H1 (cell line): ENCODE measurements around the gene CGNL1. TPM values are rescaled to one million over a fixed set of nuclear protein-coding genes. Genes with fewer than 3 reads are reported as not detected.
A peak's percentile ranks its signal among the peaks of the same experiment; 100 is the strongest.

ENCODE experiments used
- CTCF ChIA-PET: fragments of 300-600 bp; sonication (Branson Sonifier 250); formaldehyde crosslinking; loops from one replicate; lab custom pipeline; 2021; ENCODE audit not compliant: partially characterized antibody; lab: Charles Lee
- POLR2A ChIA-PET: fragments of 300-600 bp; sonication (Branson Sonifier 250); formaldehyde crosslinking; loops from one replicate; lab custom pipeline; 2021; ENCODE audit warnings: inconsistent platforms; ENCODE audit not compliant: partially characterized antibody; lab: Charles Lee
- DNase-seq, 2 experiments: peaks; one replicate each; pipeline versions ENCODE4 v3.0.0 to v3.0.0-alpha.2; 2010 to 2022; ENCODE audit warnings: low spot score in 2 of 2, low read depth in 1 of 2, mixed read lengths in 1 of 2
- FAIRE-seq: peaks from 2 replicates; lab custom pipeline; 2011; peaks lifted over from hg19 to GRCh38; lab: Jason Lieb, UNC
- H2AFZ ChIP-seq: 2 replicates; pipeline ENCODE4 v1.8.1; 2012; ENCODE audit warnings: low read length, inconsistent platforms
- H2AK5ac ChIP-seq: 2 replicates; pipeline ENCODE4 v1.6.1; 2013; ENCODE audit warnings: low read depth, low read length
- H2BK120ac ChIP-seq: replicated peaks from 2 replicates; pipeline ENCODE3; 2013; ENCODE audit warnings: low read depth, low read length, inconsistent platforms
- H2BK12ac ChIP-seq: 2 replicates; pipeline ENCODE4 v1.6.1; 2013; ENCODE audit warnings: low read depth, low read length
- H2BK15ac ChIP-seq: 2 replicates; pipeline ENCODE4 v1.6.1; 2013; ENCODE audit warnings: low read length
- H2BK20ac ChIP-seq: 2 replicates; pipeline ENCODE4 v1.6.1; 2013; ENCODE audit warnings: low read length
- H2BK5ac ChIP-seq: 2 replicates; pipeline ENCODE4 v1.6.1; 2013; ENCODE audit warnings: low read depth, low read length
- H3K14ac ChIP-seq: 2 replicates; pipeline ENCODE4 v1.6.1; 2013; ENCODE audit warnings: inconsistent platforms; ENCODE audit not compliant: insufficient read length
- H3K18ac ChIP-seq: 2 replicates; pipeline ENCODE4 v1.6.1; 2013; ENCODE audit warnings: low read length; ENCODE audit errors: extremely low read depth
- H3K23ac ChIP-seq: 2 replicates; pipeline ENCODE4 v1.6.1; 2013; ENCODE audit warnings: inconsistent platforms; ENCODE audit not compliant: insufficient read length
- H3K23me2 ChIP-seq: 2 replicates; pipeline ENCODE4 v1.6.1; 2013; ENCODE audit warnings: low read depth, low read length
- H3K27ac ChIP-seq: 2 replicates; pipeline ENCODE4 v1.6.1; 2011; ENCODE audit warnings: low read depth, low read length, inconsistent platforms
- H3K27me3 ChIP-seq, 4 experiments: replicated peaks in 1 of 4; 1 replicate in 1 of 4; 2 replicates in 3 of 4; pipeline versions ENCODE4 v1.6.1 to v1.8.1; 2011 to 2013; ENCODE audit warnings: low read length in 3 of 4, mild to moderate bottlenecking in 3 of 4, inconsistent platforms in 2 of 4, mixed read lengths in 2 of 4, moderate library complexity in 1 of 4; ENCODE audit not compliant: control insufficient read depth in 3 of 4, insufficient read depth in 3 of 4; ENCODE audit errors: extremely low read depth in 1 of 4
- H3K36me3 ChIP-seq, 4 experiments: 2 replicates each; pipeline versions ENCODE4 v1.6.1 to v1.8.1; 2011 to 2013; ENCODE audit warnings: mild to moderate bottlenecking in 4 of 4, low read length in 3 of 4, moderate library complexity in 2 of 4, control low read depth in 1 of 4, inconsistent platforms in 1 of 4; ENCODE audit not compliant: insufficient read depth in 4 of 4, control insufficient read depth in 2 of 4
- H3K4ac ChIP-seq: replicated peaks from 2 replicates; pipeline ENCODE3; 2013; ENCODE audit warnings: low read length, low read depth, mixed read lengths, inconsistent platforms; ENCODE audit not compliant: insufficient read length
- H3K4me1 ChIP-seq, 4 experiments: replicated peaks in 1 of 4; 1 replicate in 1 of 4; 2 replicates in 3 of 4; pipeline versions ENCODE4 v1.6.1 to v1.8.1; 2011 to 2013; ENCODE audit warnings: low read length in 3 of 4, inconsistent platforms in 2 of 4, mixed read lengths in 1 of 4; ENCODE audit not compliant: insufficient read depth in 4 of 4, control insufficient read depth in 3 of 4
- H3K4me2 ChIP-seq, 2 experiments: 2 replicates each; pipeline versions ENCODE4 v1.6.1 to v1.8.1; 2011 to 2013; ENCODE audit warnings: low read depth in 2 of 2, low read length in 2 of 2, control low read depth in 1 of 2, inconsistent platforms in 1 of 2, mild to moderate bottlenecking in 1 of 2; ENCODE audit not compliant: insufficient read depth in 1 of 2
- H3K4me3 ChIP-seq, 4 experiments: fragments of 200-600, 300-600 bp in 1 of 4; sonication (generic), shearing (Covaris generic), sonication (Bioruptor Twin) in 1 of 4; 2 replicates each; pipeline versions ENCODE4 v1.5.1 to v1.8.1; 2011 to 2016; ENCODE audit warnings: low read length in 4 of 4, low read depth in 3 of 4, control low read depth in 2 of 4, inconsistent platforms in 2 of 4, mild to moderate bottlenecking in 2 of 4, mixed read lengths in 1 of 4, moderate library complexity in 1 of 4; ENCODE audit not compliant: insufficient read depth in 2 of 4; ENCODE audit errors: extremely low read depth in 1 of 4
- H3K56ac ChIP-seq: replicated peaks from 2 replicates; pipeline ENCODE3; 2013; ENCODE audit warnings: low read depth, mild to moderate bottlenecking, mixed read lengths, low read length, inconsistent platforms; ENCODE audit not compliant: insufficient read length
- H3K79me1 ChIP-seq: 2 replicates; pipeline ENCODE4 v1.6.1; 2013; ENCODE audit warnings: low read depth, low read length, control low read depth
- H3K79me2 ChIP-seq, 2 experiments: 2 replicates each; pipeline versions ENCODE4 v1.6.1 to v1.8.1; 2012 to 2013; ENCODE audit warnings: low read length in 2 of 2, mild to moderate bottlenecking in 2 of 2, inconsistent platforms in 1 of 2; ENCODE audit not compliant: insufficient read depth in 2 of 2, control insufficient read depth in 1 of 2
- H3K9ac ChIP-seq, 4 experiments: replicated peaks in 1 of 4; 1 replicate in 1 of 4; 2 replicates in 3 of 4; pipeline versions ENCODE4 v1.6.1 to v1.8.1; 2011 to 2013; ENCODE audit warnings: low read depth in 3 of 4, low read length in 3 of 4, control low read depth in 2 of 4, mild to moderate bottlenecking in 2 of 4, moderate library complexity in 2 of 4, inconsistent platforms in 1 of 4; ENCODE audit errors: extremely low read depth in 1 of 4
- H3K9me3 ChIP-seq, 2 experiments: 2 replicates each; pipeline versions ENCODE4 v1.6.1 to v1.8.1; 2012 to 2013; ENCODE audit warnings: mild to moderate bottlenecking in 2 of 2, moderate library complexity in 2 of 2, control low read depth in 1 of 2, inconsistent platforms in 1 of 2, low read depth in 1 of 2, low read length in 1 of 2, mixed read lengths in 1 of 2; ENCODE audit not compliant: insufficient read depth in 2 of 2
- H4K20me1 ChIP-seq, 2 experiments: replicated peaks in 1 of 2; 2 replicates each; pipeline versions ENCODE3 to v1.8.1; 2011 to 2013; ENCODE audit warnings: inconsistent platforms in 2 of 2, low read length in 2 of 2, mild to moderate bottlenecking in 1 of 2; ENCODE audit not compliant: insufficient read depth in 2 of 2, control insufficient read depth in 1 of 2
- H4K5ac ChIP-seq: 2 replicates; pipeline ENCODE4 v1.6.1; 2013; ENCODE audit warnings: low read length, low read depth, mixed read lengths, inconsistent platforms; ENCODE audit not compliant: insufficient read length
- H4K8ac ChIP-seq: 2 replicates; pipeline ENCODE4 v1.8.0; 2013; ENCODE audit warnings: mild to moderate bottlenecking, moderate library complexity, low read length, inconsistent platforms; ENCODE audit not compliant: insufficient read depth; ENCODE audit errors: extremely low read depth
- H4K91ac ChIP-seq: replicated peaks from 2 replicates; pipeline ENCODE3; 2013; ENCODE audit warnings: low read length, mixed read lengths, inconsistent platforms; ENCODE audit not compliant: insufficient read length
- BACH1 ChIP-seq: IDR thresholded peaks from 2 replicates; pipeline ENCODE4 v1.6.1; 2012; ENCODE audit warnings: low read length, improper control_type of control experiment
- CHD1 ChIP-seq: IDR thresholded peaks from 2 replicates; pipeline ENCODE4 v1.6.1; 2012; ENCODE audit warnings: low read depth, low read length, improper control_type of control experiment
- CTBP2 ChIP-seq: IDR thresholded peaks from 2 replicates; pipeline ENCODE4 v1.7.0; 2011; ENCODE audit warnings: borderline replicate concordance, mild to moderate bottlenecking, moderate library complexity, mixed read lengths, low read length; ENCODE audit not compliant: insufficient read depth, insufficient read length
- GTF2F1 ChIP-seq: IDR thresholded peaks from 2 replicates; pipeline ENCODE4 v1.6.1; 2012; ENCODE audit warnings: low read depth, low read length, improper control_type of control experiment, borderline replicate concordance
- SIRT6 ChIP-seq: IDR thresholded peaks from one replicate; pipeline ENCODE4 v1.7.1; 2012; ENCODE audit warnings: low read length, inconsistent platforms
- SP2 ChIP-seq: IDR thresholded peaks from 2 replicates; pipeline ENCODE4 v1.6.1; 2012; ENCODE audit warnings: mild to moderate bottlenecking, low read length, inconsistent platforms
- TAF1 ChIP-seq: IDR thresholded peaks from 2 replicates; pipeline ENCODE4 v1.6.1; 2011; ENCODE audit warnings: mild to moderate bottlenecking, low read depth, low read length
- TEAD4 ChIP-seq: IDR thresholded peaks from 2 replicates; pipeline ENCODE4 v1.6.1; 2012; ENCODE audit warnings: low read depth, low read length, inconsistent platforms, mixed read lengths
- WGBS, 2 experiments: shearing (Covaris generic) in 1 of 2; methylation state at CpG; one replicate each; pipeline versions ENCODE4 v1.1.6 to v1.1.7; 2013 to 2015; ENCODE audit warnings: low lambda C conversion rate in 2 of 2, mixed read lengths in 2 of 2, inconsistent platforms in 1 of 2, low coverage in 1 of 2, missing lambda C conversion rate in 1 of 2; ENCODE audit not compliant: insufficient replicate concordance in 2 of 2, insufficient coverage in 1 of 2, insufficient read length in 1 of 2; ENCODE audit errors: extremely low coverage in 1 of 2, missing lambda C conversion rate in 1 of 2; 5-methylcytosine and 5-hydroxymethylcytosine counted together
- polyA plus RNA-seq, 7 experiments: library from polyadenylated mRNA; depleted of rRNA in 3 of 7; stranded (reverse) in 5 of 7; unstranded in 2 of 7; fragments of >200 nt in 5 of 7; fragments of 200-250 nt in 2 of 7; gene quantifications; 1 replicate in 5 of 7; 2 replicates in 1 of 7; 4 replicates in 1 of 7; pipeline versions ENCODE4 v1.2.1 to v1.2.3, GENCODE V29; 2011 to 2013; ENCODE audit warnings: missing spikeins in 2 of 7, mixed read lengths in 2 of 7
- total RNA-seq: library from RNA; stranded (reverse); fragmentation: NEBNext Ultra II Directional; extraction: Animal tissue kit (Norgen Biotek cat#: 25700); gene quantifications from 2 replicates; pipeline ENCODE4 v1.2.1, GENCODE V29; 2021
- TF ChIP-seq, protein P1 (sequence below), 3 experiments: IDR thresholded peaks; 1 replicate in 2 of 3; 2 replicates in 1 of 3; pipeline versions ENCODE4 v1.5.1 to v1.6.1; 2011; ENCODE audit warnings: low read length in 3 of 3, mild to moderate bottlenecking in 3 of 3, inconsistent platforms in 2 of 3, low read depth in 1 of 3, moderate library complexity in 1 of 3; ENCODE audit not compliant: insufficient read depth in 1 of 3; ENCODE audit errors: control extremely low read depth in 1 of 3

The CGNL1 gene
- total and polyA plus RNA-seq, 2 of the 8 experiments (the other 6 are each of a cell fraction or from before 2014, with no cell fraction given), result 21.8 to 75.6 TPM

DNA sequence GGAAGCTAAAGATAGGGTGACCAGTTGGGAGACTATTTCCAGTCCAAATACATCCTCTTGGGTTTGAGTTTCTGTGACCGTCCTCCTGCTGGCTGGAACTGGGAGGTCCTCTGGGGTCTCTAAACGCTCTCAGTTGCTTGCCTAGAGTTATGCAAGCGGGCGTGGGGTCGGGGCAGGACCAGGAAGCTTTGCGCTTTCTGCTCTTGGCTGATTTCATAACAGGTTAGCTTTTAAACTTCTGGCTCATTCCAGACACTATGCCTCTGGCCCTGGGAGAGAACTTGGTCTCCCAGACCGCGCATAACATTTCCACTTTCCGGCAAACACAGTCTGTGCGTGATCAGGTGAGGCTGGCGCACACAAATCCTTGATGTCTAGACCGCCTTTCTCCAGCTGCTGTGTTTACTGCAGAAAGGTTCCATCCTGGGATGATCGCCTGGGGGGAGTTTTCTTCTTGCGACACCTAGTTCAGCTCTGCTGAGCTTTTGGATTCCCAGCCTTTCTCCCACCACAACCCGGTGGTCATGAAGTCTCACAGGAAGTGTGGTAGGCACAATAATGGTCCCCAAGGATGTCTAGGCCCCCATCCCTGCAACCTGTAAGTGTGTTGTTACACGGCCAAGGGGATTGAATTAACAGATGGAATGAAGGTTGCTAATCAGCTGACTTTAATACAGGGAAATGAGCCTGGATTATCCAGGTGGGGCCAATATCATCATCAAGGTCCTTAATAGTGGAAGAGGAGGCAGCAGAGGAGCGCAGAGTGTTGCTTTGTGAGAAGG, 23.6 kb upstream of the CGNL1 start:
- Histone ChIP-seq H3K9ac (no peak overlapping the region), H3K4me3 (no peak overlapping the region), H2AFZ (no peak overlapping the region), H3K23ac (no peak overlapping the region), H3K4ac (no peak overlapping the region), H3K79me2 (no peaks in the 10 kb centered on the region), H4K20me1 (no peaks in the 10 kb centered on the region), H3K36me3 (no peaks in the 10 kb centered on the region), H3K27me3 (no peaks in the 10 kb centered on the region), H2BK120ac (no peak overlapping the region), H3K79me1 (no peaks in the 10 kb centered on the region), H2BK5ac (no peak overlapping the region), H3K56ac (no peak overlapping the region), H3K23me2 (no peaks in the 10 kb centered on the region), H2AK5ac (no peak overlapping the region; the same call in 1 of the 2 replicates), H3K9me3 (peaks cover 0 to 5% of the 10 kb centered on the region in 2 experiments; a peak in 1 of 4 replicates), H2BK12ac (no peak overlapping the region), H3K14ac (no peak overlapping the region), H4K8ac (no peak overlapping the region), H3K4me2 (no peak overlapping the region), H2BK20ac (no peak overlapping the region), H2BK15ac (peak overlapping the region; percentile 32; the same call in 1 of the 2 replicates), H3K4me1 (peaks cover 2 to 28% (median 13%) of the 10 kb centered on the region in 4 experiments; a peak in 5 of 7 replicates), H3K18ac (peak overlapping the region; percentile 80; the same call in 1 of the 2 replicates), H3K27ac (no peak overlapping the region), H4K91ac (peak overlapping the region; percentile 9), H4K5ac (no peak overlapping the region)
- no peak for FAIRE-seq
- ChIA-PET POLR2A (interaction anchor here (1.2 to 1.9 kb wide), 3 partner anchors 11 to 167 kb away, joined by 4 to 6 read pairs (median 5); no protein-coding TSS in a partner anchor), CTCF (interaction anchor here (0.6 to 8.5 kb wide), 25 partner anchors 9 to 241 kb away, joined by 3 to 49 read pairs (median 5); partner anchors contain the start of gene CGNL1)
- WGBS, 2 experiments, result 89% methylated on average over 17 of the region's 17 CpGs; no CpG with 5 or more reads in 1 of the 2 experiments
- no peak for DNase-seq
- TF ChIP-seq GTF2F1, result no peak
- no peak for TF ChIP-seq TAF1
- no peak for TF ChIP-seq SP2
- no peak for TF ChIP-seq CHD1
- no peak for TF ChIP-seq BACH1
- TF ChIP-seq, protein P1, sequence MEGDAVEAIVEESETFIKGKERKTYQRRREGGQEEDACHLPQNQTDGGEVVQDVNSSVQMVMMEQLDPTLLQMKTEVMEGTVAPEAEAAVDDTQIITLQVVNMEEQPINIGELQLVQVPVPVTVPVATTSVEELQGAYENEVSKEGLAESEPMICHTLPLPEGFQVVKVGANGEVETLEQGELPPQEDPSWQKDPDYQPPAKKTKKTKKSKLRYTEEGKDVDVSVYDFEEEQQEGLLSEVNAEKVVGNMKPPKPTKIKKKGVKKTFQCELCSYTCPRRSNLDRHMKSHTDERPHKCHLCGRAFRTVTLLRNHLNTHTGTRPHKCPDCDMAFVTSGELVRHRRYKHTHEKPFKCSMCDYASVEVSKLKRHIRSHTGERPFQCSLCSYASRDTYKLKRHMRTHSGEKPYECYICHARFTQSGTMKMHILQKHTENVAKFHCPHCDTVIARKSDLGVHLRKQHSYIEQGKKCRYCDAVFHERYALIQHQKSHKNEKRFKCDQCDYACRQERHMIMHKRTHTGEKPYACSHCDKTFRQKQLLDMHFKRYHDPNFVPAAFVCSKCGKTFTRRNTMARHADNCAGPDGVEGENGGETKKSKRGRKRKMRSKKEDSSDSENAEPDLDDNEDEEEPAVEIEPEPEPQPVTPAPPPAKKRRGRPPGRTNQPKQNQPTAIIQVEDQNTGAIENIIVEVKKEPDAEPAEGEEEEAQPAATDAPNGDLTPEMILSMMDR (IDR thresholded peaks at IDR 0.05; ENCODE audit: control extremely low read depth in 1 of 3, insufficient read depth in 1 of 3, low read depth in 1 of 3, low read length in 3 of 3), result no peak
- no peak for TF ChIP-seq CTBP2
- TF ChIP-seq TEAD4, result no peak
- TF ChIP-seq SIRT6, result no peak
